ENCODE measurements around the gene VAT1L.

Gene VAT1L

GRCh38 chr16:77781091-77781490 lies 7.3 kb upstream of the VAT1L start:
- Histone ChIP-seq H3K36me3 (ENCODE audit: control insufficient read depth in 4 of 4, insufficient read depth in 4 of 4, low read length in 3 of 4) (no peaks in the 10 kb centered on the region), H3K27ac (ENCODE audit: insufficient read depth in 1 of 2, low read depth in 1 of 2, low read length in 2 of 2, poor library complexity in 1 of 2, severe bottlenecking in 2 of 2) (no peak overlapping the region), H3K9me3 (ENCODE audit: control extremely low read depth in 1 of 5, control insufficient read depth in 4 of 5, insufficient read depth in 2 of 5, low read depth in 1 of 5, low read length in 4 of 5) (no peaks in the 10 kb centered on the region), H3K27me3 (replicated peaks in 2 of 5; ENCODE audit: control insufficient read depth in 4 of 5, insufficient read depth in 5 of 5, low read length in 4 of 5) (peaks cover 0 to 13% (median 4%) of the 10 kb centered on the region in 5 experiments), H3K4me3 (ENCODE audit: control insufficient read depth in 1 of 7, extremely low read depth in 1 of 7, insufficient read depth in 4 of 7, low read depth in 2 of 7, low read length in 6 of 7) (no peak overlapping the region), H3K4me1 (ENCODE audit: control extremely low read depth in 1 of 4, control insufficient read depth in 4 of 4, insufficient read depth in 4 of 4, low read length in 3 of 4) (no peaks in the 10 kb centered on the region)
- ChIA-PET CTCF (no interaction called here), POLR2A (no interaction called here)
- DNase-seq: no peak

GRCh38 chr16:77782694-77783093 lies 5.7 kb upstream of the VAT1L start:
- Histone ChIP-seq H3K4me3 (ENCODE audit: control insufficient read depth in 1 of 7, extremely low read depth in 1 of 7, insufficient read depth in 4 of 7, low read depth in 2 of 7, low read length in 6 of 7) (no peak overlapping the region), H3K27me3 (replicated peaks in 2 of 5; ENCODE audit: control insufficient read depth in 4 of 5, insufficient read depth in 5 of 5, low read length in 4 of 5) (peaks cover 0 to 29% (median 15%) of the 10 kb centered on the region in 5 experiments), H3K27ac (ENCODE audit: insufficient read depth in 1 of 2, low read depth in 1 of 2, low read length in 2 of 2, poor library complexity in 1 of 2, severe bottlenecking in 2 of 2) (no peak overlapping the region), H3K36me3 (ENCODE audit: control insufficient read depth in 4 of 4, insufficient read depth in 4 of 4, low read length in 3 of 4) (no peaks in the 10 kb centered on the region), H3K4me1 (ENCODE audit: control extremely low read depth in 1 of 4, control insufficient read depth in 4 of 4, insufficient read depth in 4 of 4, low read length in 3 of 4) (no peaks in the 10 kb centered on the region), H3K9me3 (ENCODE audit: control extremely low read depth in 1 of 5, control insufficient read depth in 4 of 5, insufficient read depth in 2 of 5, low read depth in 1 of 5, low read length in 4 of 5) (no peaks in the 10 kb centered on the region)
- ChIA-PET POLR2A (no interaction called here), CTCF (no interaction called here)
- 43% methylated on average over 2 of the region's 2 CpGs for WGBS (ENCODE audit: insufficient coverage)
- DNase-seq: peak in 2 of 3 donors; percentile 17 to 31

- peaks cover 4 to 49% (median 26%) of the 10 kb centered on the region in 5 experiments for H3K27me3 ChIP-seq (replicated peaks in 2 of 5; ENCODE audit: control insufficient read depth in 4 of 5, insufficient read depth in 5 of 5, low read length in 4 of 5)
- H3K9me3 ChIP-seq (ENCODE audit: control extremely low read depth in 1 of 5, control insufficient read depth in 4 of 5, insufficient read depth in 2 of 5, low read depth in 1 of 5, low read length in 4 of 5): no peaks in the 10 kb centered on the region
- H3K4me1 ChIP-seq (ENCODE audit: control extremely low read depth in 1 of 4, control insufficient read depth in 4 of 4, insufficient read depth in 4 of 4, low read length in 3 of 4): peaks cover 0 to 16% (median 7%) of the 10 kb centered on the region in 4 experiments
- H3K4me3 ChIP-seq (ENCODE audit: control insufficient read depth in 1 of 7, extremely low read depth in 1 of 7, insufficient read depth in 4 of 7, low read depth in 2 of 7, low read length in 6 of 7): no peak overlapping the region
- ChIA-PET CTCF (interaction anchor here (1.2 kb wide), 1 partner anchor 42 kb away, joined by 3 read pairs; no protein-coding TSS in a partner anchor), POLR2A (no interaction called here)
- DNase-seq: no peak
- H3K27ac ChIP-seq (ENCODE audit: insufficient read depth in 1 of 2, low read depth in 1 of 2, low read length in 2 of 2, poor library complexity in 1 of 2, severe bottlenecking in 2 of 2): no peak overlapping the region
- H3K36me3 ChIP-seq (ENCODE audit: control insufficient read depth in 4 of 4, insufficient read depth in 4 of 4, low read length in 3 of 4): no peaks in the 10 kb centered on the region
- WGBS (ENCODE audit: insufficient coverage): 96% methylated on average over 35 of the region's 38 CpGs
Observed at GRCh38 chr16:77784441-77785372, 3.7 kb upstream of the VAT1L start.

GRCh38 chr16:77785373-77785764 lies 3.0 kb upstream of the VAT1L start:
- no peak for DNase-seq

GRCh38 chr16:77786186-77786847 lies 2.0 kb upstream of the VAT1L start:
- POLR2A ChIA-PET: no interaction called here
- Histone ChIP-seq H3K4me3 (ENCODE audit: control insufficient read depth in 1 of 7, extremely low read depth in 1 of 7, insufficient read depth in 4 of 7, low read depth in 2 of 7, low read length in 6 of 7) (no peak overlapping the region), H3K36me3 (ENCODE audit: control insufficient read depth in 4 of 4, insufficient read depth in 4 of 4, low read length in 3 of 4) (no peaks in the 10 kb centered on the region), H3K27ac (ENCODE audit: insufficient read depth in 1 of 2, low read depth in 1 of 2, low read length in 2 of 2, poor library complexity in 1 of 2, severe bottlenecking in 2 of 2) (no peak overlapping the region), H3K9me3 (ENCODE audit: control extremely low read depth in 1 of 5, control insufficient read depth in 4 of 5, insufficient read depth in 2 of 5, low read depth in 1 of 5, low read length in 4 of 5) (no peaks in the 10 kb centered on the region), H3K27me3 (replicated peaks in 2 of 5; ENCODE audit: control insufficient read depth in 4 of 5, insufficient read depth in 5 of 5, low read length in 4 of 5) (peaks cover 12 to 60% (median 29%) of the 10 kb centered on the region in 5 experiments), H3K4me1 (ENCODE audit: control extremely low read depth in 1 of 4, control insufficient read depth in 4 of 4, insufficient read depth in 4 of 4, low read length in 3 of 4) (peaks cover 0 to 16% (median 7%) of the 10 kb centered on the region in 4 experiments)
- CTCF ChIA-PET: no interaction called here
- no peak for DNase-seq
- WGBS (ENCODE audit: insufficient coverage): 95% methylated on average over 3 of the region's 5 CpGs

More at GRCh38 chr16:77785373-77785764, 3.0 kb upstream of the VAT1L start:
- CTCF ChIA-PET: interaction anchor here (1.2 kb wide), 1 partner anchor 43 kb away, joined by 3 read pairs; no protein-coding TSS in a partner anchor
- peaks cover 0 to 16% (median 7%) of the 10 kb centered on the region in 4 experiments for H3K4me1 ChIP-seq (ENCODE audit: control extremely low read depth in 1 of 4, control insufficient read depth in 4 of 4, insufficient read depth in 4 of 4, low read length in 3 of 4)
- H3K27ac ChIP-seq (ENCODE audit: insufficient read depth in 1 of 2, low read depth in 1 of 2, low read length in 2 of 2, poor library complexity in 1 of 2, severe bottlenecking in 2 of 2): no peak overlapping the region
- WGBS (ENCODE audit: insufficient coverage): 95% methylated on average over 2 of the region's 2 CpGs
- POLR2A ChIA-PET: no interaction called here
- H3K36me3 ChIP-seq (ENCODE audit: control insufficient read depth in 4 of 4, insufficient read depth in 4 of 4, low read length in 3 of 4): no peaks in the 10 kb centered on the region
- H3K27me3 ChIP-seq (replicated peaks in 2 of 5; ENCODE audit: control insufficient read depth in 4 of 5, insufficient read depth in 5 of 5, low read length in 4 of 5): peaks cover 4 to 56% (median 29%) of the 10 kb centered on the region in 5 experiments
- H3K9me3 ChIP-seq (ENCODE audit: control extremely low read depth in 1 of 5, control insufficient read depth in 4 of 5, insufficient read depth in 2 of 5, low read depth in 1 of 5, low read length in 4 of 5): no peaks in the 10 kb centered on the region
- H3K4me3 ChIP-seq (ENCODE audit: control insufficient read depth in 1 of 7, extremely low read depth in 1 of 7, insufficient read depth in 4 of 7, low read depth in 2 of 7, low read length in 6 of 7): no peak overlapping the region

- Histone ChIP-seq H3K36me3 (ENCODE audit: control insufficient read depth in 4 of 4, insufficient read depth in 4 of 4, low read length in 3 of 4) (no peaks in the 10 kb centered on the region), H3K4me1 (ENCODE audit: control extremely low read depth in 1 of 4, control insufficient read depth in 4 of 4, insufficient read depth in 4 of 4, low read length in 3 of 4) (peaks cover 0 to 16% (median 7%) of the 10 kb centered on the region in 4 experiments), H3K27ac (ENCODE audit: insufficient read depth in 1 of 2, low read depth in 1 of 2, low read length in 2 of 2, poor library complexity in 1 of 2, severe bottlenecking in 2 of 2) (no peak overlapping the region), H3K4me3 (ENCODE audit: control insufficient read depth in 1 of 7, extremely low read depth in 1 of 7, insufficient read depth in 4 of 7, low read depth in 2 of 7, low read length in 6 of 7) (no peak overlapping the region), H3K27me3 (replicated peaks in 2 of 5; ENCODE audit: control insufficient read depth in 4 of 5, insufficient read depth in 5 of 5, low read length in 4 of 5) (peaks cover 21 to 71% (median 29%) of the 10 kb centered on the region in 5 experiments), H3K9me3 (ENCODE audit: control extremely low read depth in 1 of 5, control insufficient read depth in 4 of 5, insufficient read depth in 2 of 5, low read depth in 1 of 5, low read length in 4 of 5) (no peaks in the 10 kb centered on the region)
- 39% methylated on average over 2 of the region's 2 CpGs for WGBS (ENCODE audit: insufficient coverage)
- no peak for DNase-seq
- CTCF ChIA-PET: no interaction called here
- POLR2A ChIA-PET: no interaction called here
Observed at GRCh38 chr16:77787452-77787851, 912 bp upstream of the VAT1L start.
